ENCODE results near the gene RHO.

Gene RHO

GRCh38 chr3:129563332-129563731 is 34.9 kb downstream of the RHO start:
- H2BK5ac ChIP-seq (ENCODE audit: low read depth, low read length, poor library complexity, severe bottlenecking) = no peak overlapping the region
- no peak overlapping the region for H2BK15ac ChIP-seq (ENCODE audit: low read depth, poor library complexity, severe bottlenecking)
- H3K23ac ChIP-seq (ENCODE audit: low read length in 2 of 2) = no peak overlapping the region
- peaks cover 44% of the 10 kb centered on the region for H3K4me1 ChIP-seq (ENCODE audit: control insufficient read depth, insufficient read depth, low read depth, low read length)
- no peak overlapping the region for H3K14ac ChIP-seq (ENCODE audit: low read length in 2 of 2)
- H3K27ac ChIP-seq (ENCODE audit: low read length, poor library complexity, severe bottlenecking) = no peak overlapping the region
- peak overlapping the region; percentile 59 for H3K9ac ChIP-seq (ENCODE audit: low read length)
- H3K4me3 ChIP-seq (ENCODE audit: insufficient read depth in 1 of 2, low read depth in 1 of 2, low read length in 2 of 2) = peak overlapping the region in 1 of 2 experiments; percentile 18
- H3K4me2 ChIP-seq (ENCODE audit: low read length, poor library complexity, severe bottlenecking) = no peak overlapping the region
- no peaks in the 10 kb centered on the region for H3K9me3 ChIP-seq (ENCODE audit: control insufficient read depth, low read length)
- no peak overlapping the region for H4K91ac ChIP-seq (ENCODE audit: low read length)
- H2BK12ac ChIP-seq (ENCODE audit: low read length in 2 of 2) = no peak overlapping the region
- H3K4ac ChIP-seq (ENCODE audit: low read depth in 1 of 2, low read length in 2 of 2) = no peak overlapping the region
- peaks cover 3% of the 10 kb centered on the region for H3K79me1 ChIP-seq (replicated peaks; ENCODE audit: low read length, poor library complexity, severe bottlenecking)
- H2AK5ac ChIP-seq (ENCODE audit: low read length, severe bottlenecking) = no peak overlapping the region
- no peak overlapping the region for H3K18ac ChIP-seq (ENCODE audit: low read depth in 1 of 2, low read length in 2 of 2)
- peaks cover 66 to 80% of the 10 kb centered on the region in 2 experiments for H3K36me3 ChIP-seq (ENCODE audit: control insufficient read depth in 1 of 2, insufficient read depth in 2 of 2, low read depth in 1 of 2, low read length in 2 of 2)
- no peak overlapping the region for H2BK120ac ChIP-seq (ENCODE audit: low read depth, low read length)
- H2AFZ ChIP-seq (ENCODE audit: low read depth, low read length) = no peak overlapping the region
- WGBS = 98% methylated on average over 12 of the region's 12 CpGs
- no peak for DNase-seq
- no peak overlapping the region for H4K8ac ChIP-seq (ENCODE audit: low read length)
- H3K27me3 ChIP-seq (ENCODE audit: control insufficient read depth in 1 of 2, insufficient read depth in 1 of 2, low read length in 2 of 2) = no peaks in the 10 kb centered on the region

- Histone ChIP-seq H2BK12ac (ENCODE audit: low read length in 2 of 2) (no peak overlapping the region), H2BK5ac (ENCODE audit: low read depth, low read length, poor library complexity, severe bottlenecking) (no peak overlapping the region), H3K4me2 (ENCODE audit: low read length, poor library complexity, severe bottlenecking) (no peak overlapping the region), H2BK15ac (ENCODE audit: low read depth, poor library complexity, severe bottlenecking) (no peak overlapping the region), H3K4ac (ENCODE audit: low read depth in 1 of 2, low read length in 2 of 2) (no peak overlapping the region), H4K91ac (ENCODE audit: low read length) (no peak overlapping the region), H3K27ac (ENCODE audit: low read length, poor library complexity, severe bottlenecking) (no peak overlapping the region), H3K36me3 (ENCODE audit: control insufficient read depth in 1 of 2, insufficient read depth in 2 of 2, low read depth in 1 of 2, low read length in 2 of 2) (peaks cover 70 to 75% of the 10 kb centered on the region in 2 experiments), H4K8ac (ENCODE audit: low read length) (peak overlapping the region; percentile 12), H3K23ac (ENCODE audit: low read length in 2 of 2) (no peak overlapping the region), H3K18ac (ENCODE audit: low read depth in 1 of 2, low read length in 2 of 2) (peak overlapping the region in 1 of 2 experiments; percentile 28), H3K27me3 (ENCODE audit: control insufficient read depth in 1 of 2, insufficient read depth in 1 of 2, low read length in 2 of 2) (no peaks in the 10 kb centered on the region), H3K9ac (ENCODE audit: low read length) (peak overlapping the region; percentile 59), H3K9me3 (ENCODE audit: control insufficient read depth, low read length) (no peaks in the 10 kb centered on the region), H2AFZ (ENCODE audit: low read depth, low read length) (no peak overlapping the region), H2AK5ac (ENCODE audit: low read length, severe bottlenecking) (peak overlapping the region; percentile 6), H2BK120ac (ENCODE audit: low read depth, low read length) (no peak overlapping the region), H3K79me1 (replicated peaks; ENCODE audit: low read length, poor library complexity, severe bottlenecking) (peaks cover 3% of the 10 kb centered on the region), H3K14ac (ENCODE audit: low read length in 2 of 2) (no peak overlapping the region), H3K4me3 (ENCODE audit: insufficient read depth in 1 of 2, low read depth in 1 of 2, low read length in 2 of 2) (no peak overlapping the region), H3K4me1 (ENCODE audit: control insufficient read depth, insufficient read depth, low read depth, low read length) (peaks cover 38% of the 10 kb centered on the region)
- WGBS = 90% methylated on average over 8 of the region's 8 CpGs
- no peak for DNase-seq
Measured at GRCh38 chr3:129563850-129564535, 35.6 kb downstream of the RHO start.

GRCh38 chr3:129564981-129565644 is 36.7 kb downstream of the RHO start:
- Histone ChIP-seq H2AFZ (ENCODE audit: low read depth, low read length) (no peak overlapping the region), H3K4me3 (ENCODE audit: insufficient read depth in 1 of 2, low read depth in 1 of 2, low read length in 2 of 2) (no peak overlapping the region), H3K18ac (ENCODE audit: low read depth in 1 of 2, low read length in 2 of 2) (no peak overlapping the region), H2BK15ac (ENCODE audit: low read depth, poor library complexity, severe bottlenecking) (no peak overlapping the region), H3K14ac (ENCODE audit: low read length in 2 of 2) (peak overlapping the region in 1 of 2 experiments; percentile 37), H3K4ac (ENCODE audit: low read depth in 1 of 2, low read length in 2 of 2) (no peak overlapping the region), H4K8ac (ENCODE audit: low read length) (peak overlapping the region; percentile 52), H3K23ac (ENCODE audit: low read length in 2 of 2) (no peak overlapping the region), H3K4me1 (ENCODE audit: control insufficient read depth, insufficient read depth, low read depth, low read length) (peaks cover 26% of the 10 kb centered on the region), H3K79me1 (replicated peaks; ENCODE audit: low read length, poor library complexity, severe bottlenecking) (peaks cover 3% of the 10 kb centered on the region), H2BK12ac (ENCODE audit: low read length in 2 of 2) (no peak overlapping the region), H4K91ac (ENCODE audit: low read length) (no peak overlapping the region), H2BK5ac (ENCODE audit: low read depth, low read length, poor library complexity, severe bottlenecking) (no peak overlapping the region), H3K27me3 (ENCODE audit: control insufficient read depth in 1 of 2, insufficient read depth in 1 of 2, low read length in 2 of 2) (no peaks in the 10 kb centered on the region), H3K9me3 (ENCODE audit: control insufficient read depth, low read length) (no peaks in the 10 kb centered on the region), H3K9ac (ENCODE audit: low read length) (peak overlapping the region; percentile 59), H3K4me2 (ENCODE audit: low read length, poor library complexity, severe bottlenecking) (no peak overlapping the region), H2BK120ac (ENCODE audit: low read depth, low read length) (no peak overlapping the region), H2AK5ac (ENCODE audit: low read length, severe bottlenecking) (no peak overlapping the region), H3K27ac (ENCODE audit: low read length, poor library complexity, severe bottlenecking) (no peak overlapping the region), H3K36me3 (ENCODE audit: control insufficient read depth in 1 of 2, insufficient read depth in 2 of 2, low read depth in 1 of 2, low read length in 2 of 2) (peaks cover 71 to 72% of the 10 kb centered on the region in 2 experiments)
- 96% methylated on average over 21 of the region's 21 CpGs for WGBS
- DNase-seq = no peak

GRCh38 chr3:129565902-129566301 is 37.5 kb downstream of the RHO start:
- H3K79me1 ChIP-seq (replicated peaks; ENCODE audit: low read length, poor library complexity, severe bottlenecking) = peaks cover 3% of the 10 kb centered on the region
- no peak overlapping the region for H2BK12ac ChIP-seq (ENCODE audit: low read length in 2 of 2)
- no peak overlapping the region for H3K23ac ChIP-seq (ENCODE audit: low read length in 2 of 2)
- H4K8ac ChIP-seq (ENCODE audit: low read length) = no peak overlapping the region
- no peaks in the 10 kb centered on the region for H3K9me3 ChIP-seq (ENCODE audit: control insufficient read depth, low read length)
- H3K18ac ChIP-seq (ENCODE audit: low read depth in 1 of 2, low read length in 2 of 2) = no peak overlapping the region
- no peak overlapping the region for H3K4me2 ChIP-seq (ENCODE audit: low read length, poor library complexity, severe bottlenecking)
- DNase-seq = no peak
- no peak overlapping the region for H2BK120ac ChIP-seq (ENCODE audit: low read depth, low read length)
- no peaks in the 10 kb centered on the region for H3K27me3 ChIP-seq (ENCODE audit: control insufficient read depth in 1 of 2, insufficient read depth in 1 of 2, low read length in 2 of 2)
- H3K4me1 ChIP-seq (ENCODE audit: control insufficient read depth, insufficient read depth, low read depth, low read length) = peaks cover 20% of the 10 kb centered on the region
- no peak overlapping the region for H2BK15ac ChIP-seq (ENCODE audit: low read depth, poor library complexity, severe bottlenecking)
- H3K4ac ChIP-seq (ENCODE audit: low read depth in 1 of 2, low read length in 2 of 2) = no peak overlapping the region
- H2BK5ac ChIP-seq (ENCODE audit: low read depth, low read length, poor library complexity, severe bottlenecking) = no peak overlapping the region
- 97% methylated on average over 7 of the region's 7 CpGs for WGBS
- no peak overlapping the region for H3K27ac ChIP-seq (ENCODE audit: low read length, poor library complexity, severe bottlenecking)
- no peak overlapping the region for H2AFZ ChIP-seq (ENCODE audit: low read depth, low read length)
- H4K91ac ChIP-seq (ENCODE audit: low read length) = no peak overlapping the region
- no peak overlapping the region for H3K4me3 ChIP-seq (ENCODE audit: insufficient read depth in 1 of 2, low read depth in 1 of 2, low read length in 2 of 2)
- H2AK5ac ChIP-seq (ENCODE audit: low read length, severe bottlenecking) = no peak overlapping the region
- H3K14ac ChIP-seq (ENCODE audit: low read length in 2 of 2) = no peak overlapping the region
- peaks cover 77 to 79% of the 10 kb centered on the region in 2 experiments for H3K36me3 ChIP-seq (ENCODE audit: control insufficient read depth in 1 of 2, insufficient read depth in 2 of 2, low read depth in 1 of 2, low read length in 2 of 2)
- no peak overlapping the region for H3K9ac ChIP-seq (ENCODE audit: low read length)

Data from mesenchymal stem cell (in vitro differentiated cells and primary cell).